HS-5 (cell line): ENCODE measurements around the gene GRAMD2B.
A peak's percentile ranks its signal among the peaks of the same experiment; 100 is the strongest.
"Not testable (repeated sequence)": the region's sequence is repeated elsewhere in the genome, so short reads cannot be mapped to it uniquely, and the experiment has no call there.

Source experiments
- DNase-seq: peaks from one replicate; pipeline ENCODE4 v3.0.0-alpha.2; 2012; ENCODE audit warnings: low read depth

Gene GRAMD2B

GRCh38 chr5:126449751-126450271 lies 26.6 kb downstream of the GRAMD2B start:
- DNase-seq, result no peak

DNA sequence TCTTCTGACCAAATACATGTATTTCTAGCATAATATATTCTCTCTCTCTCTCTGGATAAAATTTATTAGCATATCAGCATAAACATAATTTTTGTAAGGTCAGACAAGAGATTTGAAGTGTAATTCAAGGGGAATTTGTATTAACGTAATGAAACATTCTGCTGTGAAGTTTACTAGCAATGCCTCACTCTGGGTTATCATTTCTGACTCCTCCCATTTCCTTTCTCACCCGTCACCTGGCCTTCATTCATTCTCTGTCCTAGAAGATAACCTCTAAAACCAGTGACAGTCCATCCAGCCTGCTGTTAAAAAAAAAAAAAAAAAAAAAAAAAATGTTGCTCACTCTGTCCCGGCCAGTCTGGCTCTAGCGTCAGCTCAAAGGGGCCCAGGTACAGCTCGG lies 27.1 kb downstream of the GRAMD2B start:
- no peak for DNase-seq

GRCh38 chr5:126450907-126451306 lies 27.7 kb downstream of the GRAMD2B start:
- no peak for DNase-seq

GRCh38 chr5:126452477-126452876 lies 29.3 kb downstream of the GRAMD2B start:
- DNase-seq, result no peak

- DNase-seq, result no peak
Observed at GRCh38 chr5:126454081-126454480, 30.9 kb downstream of the GRAMD2B start.

DNA sequence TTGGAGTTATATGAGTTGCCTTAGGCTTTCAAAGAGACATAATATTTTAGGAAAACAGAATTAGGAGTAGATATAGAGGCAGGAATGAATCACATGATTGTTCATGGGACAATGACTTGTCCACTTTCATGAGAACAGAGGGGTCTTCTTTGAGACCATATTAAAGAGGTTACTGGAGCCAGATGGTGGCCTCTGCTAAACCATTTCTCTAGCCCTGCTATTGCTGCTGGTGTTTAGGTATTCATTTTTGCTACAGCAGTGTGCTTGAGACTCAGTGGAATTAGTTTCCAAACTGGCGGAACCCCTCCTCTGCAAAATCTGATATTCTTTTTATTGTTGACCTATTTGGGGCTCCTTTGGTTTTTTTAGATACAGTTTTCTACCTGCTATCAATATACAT lies 31.3 kb downstream of the GRAMD2B start:
- no peak for DNase-seq

GRCh38 chr5:126455264-126455663 lies 32.1 kb downstream of the GRAMD2B start:
- DNase-seq, result no peak

GRCh38 chr5:126455728-126456127 lies 32.5 kb downstream of the GRAMD2B start:
- DNase-seq, result no peak

- DNase-seq, result no peak
Observed at GRCh38 chr5:126456217-126456820, 33.1 kb downstream of the GRAMD2B start.

- no peak for DNase-seq
Observed at GRCh38 chr5:126460459-126460858, 37.2 kb downstream of the GRAMD2B start.

DNA sequence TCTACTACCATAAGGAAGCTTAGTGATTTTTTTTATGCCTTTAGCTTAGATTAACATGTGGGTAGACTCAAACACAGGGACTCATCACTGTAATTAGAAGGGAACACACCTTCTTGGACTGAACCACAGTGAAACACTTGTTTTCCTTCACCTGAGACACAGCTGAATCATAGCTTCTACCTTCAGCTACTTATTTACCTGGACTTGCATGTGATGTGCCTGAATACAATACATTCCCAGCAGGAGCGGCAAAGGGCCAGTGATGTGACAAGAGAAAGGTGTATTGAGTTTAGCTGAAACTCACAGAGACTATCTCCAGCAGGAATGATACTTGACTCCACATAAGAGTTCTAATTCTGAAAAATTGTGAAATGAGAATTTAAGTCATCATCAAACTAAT lies 37.8 kb downstream of the GRAMD2B start:
- DNase-seq, result no peak

- no peak for DNase-seq
Observed at GRCh38 chr5:126461838-126462237, 38.6 kb downstream of the GRAMD2B start.

- DNase-seq, result no peak
Observed at GRCh38 chr5:126462239-126463014, 39.2 kb downstream of the GRAMD2B start.

GRCh38 chr5:126464016-126464415 lies 40.8 kb downstream of the GRAMD2B start:
- no peak for DNase-seq

DNA sequence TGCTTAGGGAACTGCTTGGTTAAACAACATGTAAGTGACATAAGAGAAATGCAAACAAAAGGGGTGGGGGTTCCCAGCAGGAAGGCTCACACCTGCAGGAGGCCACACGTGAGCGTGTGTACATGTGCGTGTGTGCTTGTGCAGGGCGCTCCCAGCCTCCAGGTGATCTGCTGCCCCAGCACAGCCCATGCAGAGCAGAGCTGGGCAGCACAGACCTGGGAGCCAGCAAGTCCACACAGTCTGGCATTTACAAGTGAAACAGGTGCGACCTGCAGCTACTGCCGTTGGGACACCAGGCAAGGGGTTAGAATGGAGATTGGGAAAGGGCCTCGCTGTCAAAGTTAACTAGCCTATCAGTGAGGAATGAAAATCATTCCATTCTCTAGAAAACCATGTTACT lies 41.8 kb downstream of the GRAMD2B start:
- DNase-seq, result no peak

DNA sequence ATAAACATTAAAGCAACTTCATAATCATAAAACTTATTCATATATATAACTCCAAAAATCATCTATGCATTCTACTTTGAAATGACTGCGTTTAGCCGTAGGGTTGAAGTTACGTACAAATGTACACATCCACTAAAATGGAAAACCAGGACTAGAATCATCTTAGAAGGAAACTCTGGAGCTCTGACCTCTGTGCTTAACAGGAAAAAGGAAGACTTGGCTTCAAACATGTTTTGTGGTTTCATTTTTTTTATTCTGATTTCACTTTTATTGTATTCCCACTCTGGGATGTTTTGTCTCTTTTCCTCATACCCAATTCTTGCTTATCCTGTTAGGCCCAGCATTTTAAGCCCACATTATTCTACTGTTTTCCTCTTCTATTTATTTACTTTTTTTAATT lies 44.9 kb downstream of the GRAMD2B start:
- DNase-seq, result no peak

DNA sequence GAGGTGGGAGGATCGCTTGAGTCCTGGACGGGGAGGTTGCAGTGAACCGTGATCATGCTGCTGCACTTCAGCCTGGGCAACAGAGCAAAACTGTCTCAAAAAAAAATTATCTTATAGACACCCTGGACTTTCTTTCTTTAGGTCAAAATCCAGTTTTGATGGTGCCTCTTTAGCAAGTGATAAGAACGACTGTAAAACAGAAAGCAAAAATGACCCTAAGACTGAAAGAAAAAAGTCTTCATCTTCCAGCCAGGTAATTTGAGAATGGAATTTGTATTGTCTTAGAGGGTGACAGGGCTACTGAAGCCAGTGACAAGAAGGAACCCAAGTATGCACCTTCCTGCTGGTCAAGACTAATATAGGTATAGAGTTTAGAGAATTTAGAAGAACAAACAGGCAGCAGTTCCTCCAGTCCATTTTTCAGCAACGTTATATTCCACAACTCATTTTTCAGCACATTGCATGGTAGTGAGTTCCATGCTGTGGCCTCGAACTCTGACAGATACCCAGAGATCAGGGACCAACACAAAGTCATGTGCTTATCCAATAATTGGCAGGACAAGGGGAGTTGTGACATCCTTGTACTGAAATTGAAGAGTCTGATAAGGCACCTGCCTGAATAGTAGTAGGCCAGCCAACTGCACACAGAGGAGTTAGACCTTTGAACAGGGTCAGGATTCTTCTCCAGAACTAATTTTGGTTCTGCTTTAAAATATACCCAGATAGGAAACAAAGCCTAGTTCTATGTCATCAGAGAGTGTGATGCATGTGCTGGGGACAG lies 46.5 kb downstream of the GRAMD2B start:
- DNase-seq, result no peak

DNA sequence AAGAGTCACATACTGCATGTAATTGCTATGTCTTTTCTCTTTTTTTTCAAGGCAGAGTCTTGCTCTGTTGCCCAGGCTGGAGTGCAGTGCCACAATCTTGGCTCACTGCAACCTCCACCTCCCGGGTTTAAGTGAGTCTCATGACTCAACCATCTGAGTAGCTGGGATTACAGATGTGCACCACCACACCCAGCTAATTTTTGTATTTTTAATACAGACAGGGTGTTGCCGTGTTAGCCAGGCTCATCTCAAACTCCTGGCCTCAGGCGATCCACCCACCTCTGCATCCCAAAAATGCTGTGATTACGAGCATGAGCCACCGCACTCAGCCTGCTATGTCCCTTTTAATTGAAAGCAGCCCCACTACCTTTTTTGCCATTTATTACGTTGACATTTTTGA lies 47.3 kb downstream of the GRAMD2B start:
- DNase-seq, result not testable (repeated sequence)

GRCh38 chr5:126471247-126471646 lies 48.0 kb downstream of the GRAMD2B start:
- no peak for DNase-seq

GRCh38 chr5:126471875-126472537 lies 48.8 kb downstream of the GRAMD2B start:
- DNase-seq, result peak; percentile 64

DNA sequence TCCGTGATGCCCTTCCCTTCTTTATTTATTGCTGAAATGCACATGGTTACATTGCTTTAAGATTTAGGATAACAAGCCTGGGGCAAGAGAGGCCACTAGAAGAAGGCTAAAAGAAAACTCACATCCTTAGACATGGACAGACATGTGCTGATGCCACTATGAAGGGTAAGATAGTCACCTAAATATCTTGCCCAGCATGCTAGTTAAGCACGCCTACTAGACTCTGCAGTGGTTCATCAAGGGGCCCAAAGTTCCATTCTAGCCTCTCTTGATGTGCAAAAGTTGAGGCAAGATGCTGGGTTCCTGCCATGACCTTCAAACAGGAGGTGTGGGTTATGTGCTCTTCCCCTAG lies 49.3 kb downstream of the GRAMD2B start:
- no peak for DNase-seq
